Astrocyte of the spinal cord (primary cell): Measurements from ENCODE around the gene MARCHF5.
"Not testable (repeated sequence)": the region's sequence is repeated elsewhere in the genome, so short reads cannot be mapped to it uniquely, and the experiment has no call there.

Source experiments
- DNase-seq: peaks from one replicate; pipeline ENCODE4 v3.0.0; 2011; ENCODE audit warnings: low read depth, low spot score
- H3K4me3 ChIP-seq: 2 replicates; pipeline ENCODE4 v1.5.1; 2011; ENCODE audit warnings: low read depth, mild to moderate bottlenecking, low read length, moderate library complexity
- in situ Hi-C: cut with HindIII; loops from 2 replicates; pipeline ENCODE4 v1.10.0; 2017; ENCODE audit warnings: low sequenced_read_pairs
- TF ChIP-seq, protein P1 (sequence below): IDR thresholded peaks from 2 replicates; pipeline ENCODE4 v1.5.1; 2012; ENCODE audit warnings: low read depth, mild to moderate bottlenecking, low read length, inconsistent platforms

The MARCHF5 gene

DNA sequence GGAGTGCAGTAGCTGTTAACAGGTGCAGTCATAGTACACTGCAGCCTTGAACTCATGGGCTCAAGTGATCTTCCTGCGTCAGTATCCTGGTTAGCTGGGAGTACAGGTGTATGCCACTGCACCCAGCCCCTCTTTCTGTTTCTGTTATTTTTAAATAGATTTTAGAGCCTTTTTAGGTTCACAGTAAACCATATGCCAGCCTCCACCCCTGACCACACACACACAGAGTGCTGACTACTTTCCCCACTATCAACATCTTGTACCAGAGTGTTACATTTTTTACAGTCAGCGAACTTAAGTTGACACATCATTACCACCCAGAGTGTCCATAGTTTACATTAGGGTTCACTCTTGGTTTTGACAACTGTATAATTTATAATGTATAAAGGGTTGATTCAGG lies 32.1 kb downstream of the MARCHF5 start:
- no peak for DNase-seq
- TF ChIP-seq, protein P1, sequence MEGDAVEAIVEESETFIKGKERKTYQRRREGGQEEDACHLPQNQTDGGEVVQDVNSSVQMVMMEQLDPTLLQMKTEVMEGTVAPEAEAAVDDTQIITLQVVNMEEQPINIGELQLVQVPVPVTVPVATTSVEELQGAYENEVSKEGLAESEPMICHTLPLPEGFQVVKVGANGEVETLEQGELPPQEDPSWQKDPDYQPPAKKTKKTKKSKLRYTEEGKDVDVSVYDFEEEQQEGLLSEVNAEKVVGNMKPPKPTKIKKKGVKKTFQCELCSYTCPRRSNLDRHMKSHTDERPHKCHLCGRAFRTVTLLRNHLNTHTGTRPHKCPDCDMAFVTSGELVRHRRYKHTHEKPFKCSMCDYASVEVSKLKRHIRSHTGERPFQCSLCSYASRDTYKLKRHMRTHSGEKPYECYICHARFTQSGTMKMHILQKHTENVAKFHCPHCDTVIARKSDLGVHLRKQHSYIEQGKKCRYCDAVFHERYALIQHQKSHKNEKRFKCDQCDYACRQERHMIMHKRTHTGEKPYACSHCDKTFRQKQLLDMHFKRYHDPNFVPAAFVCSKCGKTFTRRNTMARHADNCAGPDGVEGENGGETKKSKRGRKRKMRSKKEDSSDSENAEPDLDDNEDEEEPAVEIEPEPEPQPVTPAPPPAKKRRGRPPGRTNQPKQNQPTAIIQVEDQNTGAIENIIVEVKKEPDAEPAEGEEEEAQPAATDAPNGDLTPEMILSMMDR = no peak
- H3K4me3 ChIP-seq = no peak overlapping the region
- in situ Hi-C loops = no loop called here

DNA sequence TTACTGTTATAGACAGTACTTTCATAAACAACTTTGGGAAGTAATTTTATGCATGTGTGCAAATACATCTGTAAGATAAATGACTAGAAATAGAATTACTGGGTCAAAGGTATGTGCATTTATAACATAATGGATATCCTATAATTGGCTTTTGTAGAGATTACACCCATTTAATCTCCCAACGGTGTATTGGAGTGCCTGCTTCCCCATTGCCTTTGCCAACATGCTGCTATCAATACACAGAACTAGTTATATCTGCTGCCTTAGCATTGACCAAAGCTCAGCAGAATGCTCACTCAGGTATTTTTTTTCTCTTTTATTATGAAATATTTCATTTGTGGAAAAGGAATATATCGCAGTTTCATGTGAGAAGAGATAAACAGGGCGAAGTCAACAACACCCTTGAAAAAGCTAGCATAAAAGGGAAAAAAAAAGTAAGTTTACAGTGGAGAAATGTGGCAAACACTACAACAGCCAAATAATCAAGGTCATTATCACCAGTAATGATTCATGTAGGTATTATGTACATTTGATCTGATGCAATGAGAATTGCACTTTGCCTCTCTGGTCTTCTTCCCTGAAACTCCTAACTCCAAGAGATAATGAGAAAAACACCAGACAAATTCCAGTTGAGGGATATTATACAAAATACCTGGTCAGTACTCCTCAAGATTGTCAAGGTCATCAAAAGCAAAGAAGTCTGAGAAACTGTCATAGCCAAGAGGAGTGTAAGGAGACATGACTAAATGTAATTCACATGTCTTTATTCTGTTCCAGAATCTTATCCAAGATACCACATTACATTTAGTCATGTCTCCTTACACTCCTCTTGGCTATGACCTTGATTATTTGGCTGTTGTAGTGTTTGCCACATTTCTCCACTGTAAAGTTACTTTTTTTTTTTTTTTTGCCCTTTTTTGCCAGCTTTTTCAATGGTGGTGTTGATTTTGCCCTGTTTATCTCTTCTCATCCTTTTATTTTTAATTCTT lies 36.8 kb downstream of the MARCHF5 start:
- H3K4me3 ChIP-seq = no peak overlapping the region
- TF ChIP-seq, protein P1 = no peak
- in situ Hi-C loops = no loop called here
- no peak for DNase-seq

DNA sequence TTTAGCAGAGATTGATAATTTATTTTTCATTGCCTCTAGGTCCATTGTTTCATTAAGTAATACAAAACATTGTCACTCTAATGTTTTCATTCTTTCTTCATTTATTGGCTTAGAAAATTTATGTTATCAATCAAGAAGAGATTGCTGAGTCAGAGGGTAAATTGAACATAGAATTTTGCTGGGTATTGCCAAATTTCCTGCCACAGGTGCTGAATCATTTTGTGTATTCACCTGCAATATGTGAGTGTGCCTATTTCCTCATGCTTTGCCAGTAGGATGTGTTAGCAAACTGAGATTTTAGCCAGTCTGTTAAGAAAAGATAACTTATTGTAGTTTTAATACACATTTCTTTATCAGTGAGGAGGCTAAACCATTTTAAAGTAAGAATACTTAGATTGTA lies 38.0 kb downstream of the MARCHF5 start:
- H3K4me3 ChIP-seq = no peak overlapping the region
- DNase-seq = no peak
- in situ Hi-C loops = no loop called here
- TF ChIP-seq, protein P1 = no peak

DNA sequence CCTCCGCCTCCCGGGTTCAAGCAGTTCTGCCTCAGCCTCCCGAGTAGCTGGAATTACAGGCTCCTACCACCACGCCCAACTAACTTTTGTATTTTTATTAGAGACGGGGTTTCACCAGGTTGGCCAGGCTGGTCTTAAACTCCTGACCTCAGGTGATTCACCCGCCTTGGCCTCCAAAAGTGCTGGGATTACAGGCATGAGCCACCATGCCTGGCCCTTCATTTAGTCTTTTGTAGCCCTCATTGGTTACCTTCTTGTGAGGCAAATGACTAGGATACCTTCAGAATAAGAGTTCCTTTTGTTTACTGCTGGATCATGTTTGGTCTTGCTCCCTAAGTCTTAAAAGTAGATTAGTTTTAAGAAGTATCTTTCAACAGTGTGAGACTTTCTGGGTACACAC lies 39.0 kb downstream of the MARCHF5 start:
- DNase-seq, H3K4me3 ChIP-seq, in situ Hi-C loops: not testable (repeated sequence)

DNA sequence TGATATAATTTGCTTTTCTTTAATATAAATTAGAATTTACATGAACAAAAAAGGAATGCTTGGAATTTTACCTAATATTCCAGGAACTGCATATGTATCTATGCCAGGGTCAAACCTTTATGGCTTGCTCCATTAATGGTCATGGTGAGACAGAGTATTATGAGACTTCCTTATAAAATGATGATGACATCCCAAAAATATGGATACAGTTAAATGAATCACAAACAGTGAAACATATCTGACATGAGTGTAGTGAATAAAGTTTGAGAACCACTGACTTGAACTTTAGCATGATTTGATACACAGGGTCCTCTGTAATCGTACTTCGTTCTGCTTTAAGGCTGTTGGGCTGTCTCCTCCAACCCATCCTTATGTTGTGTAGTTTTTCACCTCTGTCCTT lies 51.8 kb downstream of the MARCHF5 start:
- in situ Hi-C loops = no loop called here
- TF ChIP-seq, protein P1 = no peak
- no peak overlapping the region for H3K4me3 ChIP-seq
- DNase-seq = peak; percentile 13

DNA sequence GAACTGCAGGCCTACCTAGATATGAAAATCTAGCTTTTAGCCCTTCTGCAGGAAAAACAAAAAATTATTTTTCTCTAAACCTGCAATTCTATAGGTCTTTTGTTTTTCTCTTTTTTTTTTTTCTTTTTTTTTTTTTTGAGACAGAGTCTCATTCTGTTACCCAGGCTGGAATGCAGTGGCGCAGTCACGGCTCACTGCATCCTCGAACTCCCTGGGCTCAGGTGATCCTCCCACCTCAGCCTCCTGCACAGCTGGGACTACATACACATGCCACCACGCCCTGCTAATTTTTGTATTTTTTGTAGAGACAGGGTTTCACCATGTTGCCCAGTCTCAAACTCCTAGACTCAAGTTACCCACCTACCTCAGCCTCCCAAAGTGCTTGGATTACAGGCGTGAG lies 54.6 kb downstream of the MARCHF5 start:
- DNase-seq, in situ Hi-C loops: not testable (repeated sequence)

DNA sequence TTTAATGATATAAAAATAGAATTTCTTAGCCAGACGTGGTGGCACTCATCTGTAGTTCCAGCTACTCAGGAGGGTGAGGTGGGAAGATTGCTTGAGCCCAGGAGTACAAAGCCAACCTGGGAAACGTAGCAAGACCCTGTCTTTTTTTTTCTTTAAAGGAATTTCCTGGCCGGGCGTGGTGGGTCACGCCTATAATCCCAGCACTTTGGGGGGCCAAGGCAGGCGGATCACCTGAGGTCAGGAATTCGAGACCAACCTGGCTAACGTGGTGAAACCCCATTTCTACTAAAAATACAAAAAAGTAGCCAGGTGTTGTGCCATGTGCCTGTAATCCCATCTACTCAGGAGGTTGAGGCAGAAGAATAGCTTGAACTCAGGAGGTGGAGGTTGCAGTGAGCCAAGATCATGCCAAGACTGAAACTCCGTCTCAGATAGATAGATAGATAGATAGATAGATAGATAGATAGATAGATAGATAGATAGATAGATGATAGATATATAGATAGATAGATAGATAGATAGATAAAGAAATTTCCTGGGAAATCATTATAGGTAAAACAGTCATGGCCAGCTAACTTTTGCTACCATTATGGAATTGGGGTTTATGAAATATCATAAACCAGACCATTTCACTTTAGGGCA lies 56.2 kb downstream of the MARCHF5 start:
- DNase-seq, in situ Hi-C loops, H3K4me3 ChIP-seq: not testable (repeated sequence)

More for the DNA sequence above, 54.6 kb downstream of the MARCHF5 start:
- not testable (repeated sequence) for H3K4me3 ChIP-seq

DNA sequence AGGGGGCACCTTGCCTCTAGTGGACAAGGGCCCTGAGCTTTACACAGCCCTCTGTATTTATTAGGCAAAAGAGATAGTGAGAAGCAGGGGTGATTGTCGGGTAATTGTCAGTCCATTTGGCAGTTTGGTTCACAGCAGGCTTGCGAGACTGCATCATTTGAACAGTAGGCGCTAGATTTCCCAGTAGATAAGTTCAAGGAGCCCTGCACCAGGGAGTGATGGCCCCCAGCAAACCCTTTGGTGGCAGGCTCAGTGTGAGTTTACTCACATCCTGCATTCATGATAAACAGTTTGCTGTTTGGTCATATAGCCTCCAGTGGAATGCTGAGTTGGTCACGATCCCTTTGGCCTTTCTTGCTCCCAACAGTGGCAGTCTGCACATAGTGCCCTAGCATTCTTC lies 59.4 kb downstream of the MARCHF5 start:
- DNase-seq = no peak
- no peak overlapping the region for H3K4me3 ChIP-seq
- TF ChIP-seq, protein P1 = no peak
- in situ Hi-C loops = no loop called here
